MM.1S (cell line): ENCODE measurements around the gene CCL26.

Experiments
- DNase-seq: peaks from one replicate; pipeline ENCODE4 v3.0.0-alpha.2; 2015
- H2AFZ ChIP-seq: fragments of 300-600 bp; sonication (generic); 2 replicates; pipeline ENCODE4 v1.6.0; 2016; ENCODE audit warnings: antibody characterized with exemption, low read length
- H3F3A ChIP-seq: fragments of 300-600 bp; sonication (generic); 2 replicates; pipeline ENCODE4 v1.6.1; 2016; ENCODE audit warnings: mild to moderate bottlenecking, antibody characterized with exemption, low read length, moderate library complexity, mixed read lengths; ENCODE audit not compliant: insufficient read depth
- H3K27ac ChIP-seq: fragments of 300-600 bp; sonication (generic); 2 replicates; pipeline ENCODE4 v1.5.1; 2016; ENCODE audit warnings: mild to moderate bottlenecking, low read length
- H3K27me3 ChIP-seq: fragments of 300-600 bp; sonication (generic); replicated peaks from 2 replicates; pipeline ENCODE4 v1.6.0; 2016; ENCODE audit warnings: low read length; ENCODE audit not compliant: insufficient read depth
- H3K36me3 ChIP-seq: fragments of 300-600 bp; sonication (generic); replicated peaks from 2 replicates; pipeline ENCODE4 v1.6.1; 2016; ENCODE audit warnings: mild to moderate bottlenecking, low read length, mixed read lengths; ENCODE audit not compliant: insufficient read depth
- H3K4me1 ChIP-seq: fragments of 300-600 bp; sonication (generic); 2 replicates; pipeline ENCODE4 v1.6.1; 2016; ENCODE audit warnings: low read length, mixed read lengths
- H3K4me2 ChIP-seq: fragments of 300-600 bp; sonication (generic); 2 replicates; pipeline ENCODE4 v1.6.0; 2016; ENCODE audit warnings: low read depth, low read length
- H3K4me3 ChIP-seq: fragments of 300-600 bp; sonication (generic); 2 replicates; pipeline ENCODE4 v1.5.1; 2016; ENCODE audit warnings: low read length, mixed read lengths
- H3K79me2 ChIP-seq: fragments of 300-600 bp; sonication (generic); 2 replicates; pipeline ENCODE4 v1.6.1; 2016; ENCODE audit warnings: mixed run types, low read length, mixed read lengths
- H3K9ac ChIP-seq: fragments of 300-600 bp; sonication (generic); 2 replicates; pipeline ENCODE4 v1.6.1; 2016; ENCODE audit warnings: low read length, mixed read lengths
- H3K9me2 ChIP-seq: fragments of 300-600 bp; sonication (generic); replicated peaks from 2 replicates; pipeline ENCODE4 v1.6.1; 2016; ENCODE audit warnings: mild to moderate bottlenecking, low read length, mixed read lengths; ENCODE audit not compliant: insufficient read depth
- H3K9me3 ChIP-seq: fragments of 300-600 bp; sonication (generic); replicated peaks from 2 replicates; pipeline ENCODE4 v1.6.1; 2016; ENCODE audit warnings: mild to moderate bottlenecking, low read length, mixed read lengths; ENCODE audit not compliant: insufficient read depth
- H4K20me1 ChIP-seq: fragments of 300-600 bp; sonication (generic); 2 replicates; pipeline ENCODE4 v1.6.1; 2016; ENCODE audit warnings: mild to moderate bottlenecking, low read length, moderate library complexity, mixed read lengths; ENCODE audit not compliant: insufficient read depth
- EZH2 ChIP-seq: fragments of 300-600 bp; sonication (generic); optimal IDR thresholded peaks from 2 replicates; pipeline ENCODE3; 2017; ENCODE audit warnings: low read depth, mild to moderate bottlenecking, antibody characterized with exemption, low read length, mixed read lengths
- EZH2phosphoT487 ChIP-seq: fragments of 300-600 bp; sonication (generic); IDR thresholded peaks from 2 replicates; pipeline ENCODE4 v1.6.1; 2018; ENCODE audit warnings: antibody characterized with exemption, low read length
- TF ChIP-seq, protein P1 (sequence below): fragments of 300-600 bp; sonication (generic); IDR thresholded peaks from 2 replicates; pipeline ENCODE4 v1.5.1; 2016; ENCODE audit warnings: antibody characterized with exemption, low read length, mixed read lengths

The CCL26 gene

GRCh38 chr7:75807452-75807851, 35.4 kb upstream of the CCL26 start:
- Histone ChIP-seq H3K4me2 (no peak overlapping the region), H3K9me3 (no peaks in the 10 kb centered on the region)

GRCh38 chr7:75806560-75807307, 34.7 kb upstream of the CCL26 start:
- no peaks in the 10 kb centered on the region for H3F3A ChIP-seq
- H3K27ac ChIP-seq, result no peak overlapping the region
- no peaks in the 10 kb centered on the region for H3K36me3 ChIP-seq
- no peaks in the 10 kb centered on the region for H3K4me1 ChIP-seq
- no peak overlapping the region for H2AFZ ChIP-seq
- no peak overlapping the region for H3K4me2 ChIP-seq
- H3K9me3 ChIP-seq, result no peaks in the 10 kb centered on the region
- DNase-seq, result no peak
- TF ChIP-seq EZH2, result no peak
- H3K4me3 ChIP-seq, result no peak overlapping the region
- H3K9me2 ChIP-seq, result no peaks in the 10 kb centered on the region
- H4K20me1 ChIP-seq, result no peaks in the 10 kb centered on the region
- no peaks in the 10 kb centered on the region for H3K79me2 ChIP-seq
- no peak overlapping the region for H3K9ac ChIP-seq
- no peaks in the 10 kb centered on the region for H3K27me3 ChIP-seq

More at GRCh38 chr7:75807452-75807851, 35.4 kb upstream of the CCL26 start:
- Histone ChIP-seq H4K20me1 (no peaks in the 10 kb centered on the region), H3K36me3 (no peaks in the 10 kb centered on the region), H3K9ac (no peak overlapping the region), H3K9me2 (no peaks in the 10 kb centered on the region), H3K4me3 (no peak overlapping the region), H3K27ac (no peak overlapping the region), H3K79me2 (no peaks in the 10 kb centered on the region), H2AFZ (no peak overlapping the region), H3F3A (no peaks in the 10 kb centered on the region), H3K27me3 (no peaks in the 10 kb centered on the region), H3K4me1 (no peaks in the 10 kb centered on the region)
- no peak for DNase-seq
- no peak for TF ChIP-seq EZH2phosphoT487
- TF ChIP-seq EZH2, result no peak
- TF ChIP-seq, protein P1, sequence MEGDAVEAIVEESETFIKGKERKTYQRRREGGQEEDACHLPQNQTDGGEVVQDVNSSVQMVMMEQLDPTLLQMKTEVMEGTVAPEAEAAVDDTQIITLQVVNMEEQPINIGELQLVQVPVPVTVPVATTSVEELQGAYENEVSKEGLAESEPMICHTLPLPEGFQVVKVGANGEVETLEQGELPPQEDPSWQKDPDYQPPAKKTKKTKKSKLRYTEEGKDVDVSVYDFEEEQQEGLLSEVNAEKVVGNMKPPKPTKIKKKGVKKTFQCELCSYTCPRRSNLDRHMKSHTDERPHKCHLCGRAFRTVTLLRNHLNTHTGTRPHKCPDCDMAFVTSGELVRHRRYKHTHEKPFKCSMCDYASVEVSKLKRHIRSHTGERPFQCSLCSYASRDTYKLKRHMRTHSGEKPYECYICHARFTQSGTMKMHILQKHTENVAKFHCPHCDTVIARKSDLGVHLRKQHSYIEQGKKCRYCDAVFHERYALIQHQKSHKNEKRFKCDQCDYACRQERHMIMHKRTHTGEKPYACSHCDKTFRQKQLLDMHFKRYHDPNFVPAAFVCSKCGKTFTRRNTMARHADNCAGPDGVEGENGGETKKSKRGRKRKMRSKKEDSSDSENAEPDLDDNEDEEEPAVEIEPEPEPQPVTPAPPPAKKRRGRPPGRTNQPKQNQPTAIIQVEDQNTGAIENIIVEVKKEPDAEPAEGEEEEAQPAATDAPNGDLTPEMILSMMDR, result no peak

DNA sequence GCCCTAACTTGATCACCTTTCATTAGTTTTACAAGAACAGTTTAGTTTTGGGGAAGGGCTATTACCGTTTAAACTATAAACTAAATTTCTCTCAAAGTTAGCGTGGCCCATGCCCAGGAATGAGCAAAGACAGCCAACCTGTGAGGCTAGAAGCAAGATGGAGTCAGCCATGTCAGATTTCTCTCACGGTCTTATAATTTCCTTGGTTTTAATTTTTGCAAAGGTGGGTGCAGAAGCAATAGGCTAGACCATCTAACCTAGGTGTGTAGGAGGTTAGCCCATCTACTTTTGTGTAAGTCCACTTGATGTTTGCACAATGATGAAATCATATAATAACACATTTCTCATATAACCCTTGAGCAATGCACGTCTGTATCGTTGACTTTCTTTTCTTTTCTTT, 32.7 kb upstream of the CCL26 start:
- H3K79me2 ChIP-seq, result no peaks in the 10 kb centered on the region
- no peak overlapping the region for H2AFZ ChIP-seq
- H3K36me3 ChIP-seq, result no peaks in the 10 kb centered on the region
- H3K9me3 ChIP-seq, result no peaks in the 10 kb centered on the region
- no peaks in the 10 kb centered on the region for H3K27me3 ChIP-seq
- no peaks in the 10 kb centered on the region for H4K20me1 ChIP-seq
- H3K4me1 ChIP-seq, result no peaks in the 10 kb centered on the region
- no peak overlapping the region for H3K27ac ChIP-seq
- H3K9ac ChIP-seq, result no peak overlapping the region
- no peaks in the 10 kb centered on the region for H3F3A ChIP-seq
- no peaks in the 10 kb centered on the region for H3K9me2 ChIP-seq
- no peak overlapping the region for H3K4me3 ChIP-seq
- H3K4me2 ChIP-seq, result no peak overlapping the region
- DNase-seq, result no peak
- TF ChIP-seq, protein P1, result no peak
- TF ChIP-seq EZH2, result no peak
- no peak for TF ChIP-seq EZH2phosphoT487

GRCh38 chr7:75804004-75804403, 32.0 kb upstream of the CCL26 start:
- no peaks in the 10 kb centered on the region for H3K27me3 ChIP-seq
- no peaks in the 10 kb centered on the region for H3F3A ChIP-seq
- no peaks in the 10 kb centered on the region for H3K79me2 ChIP-seq
- no peaks in the 10 kb centered on the region for H3K9me3 ChIP-seq
- TF ChIP-seq, protein P1, result no peak
- TF ChIP-seq EZH2phosphoT487, result no peak
- H3K27ac ChIP-seq, result no peak overlapping the region
- H3K4me1 ChIP-seq, result no peaks in the 10 kb centered on the region
- H3K36me3 ChIP-seq, result no peaks in the 10 kb centered on the region
- DNase-seq, result no peak
- H4K20me1 ChIP-seq, result no peaks in the 10 kb centered on the region
- no peak overlapping the region for H3K9ac ChIP-seq
- no peak overlapping the region for H2AFZ ChIP-seq
- H3K4me2 ChIP-seq, result no peak overlapping the region
- H3K4me3 ChIP-seq, result no peak overlapping the region
- no peaks in the 10 kb centered on the region for H3K9me2 ChIP-seq
